Transverse colon (tissue), 4 donors: ENCODE measurements around the gene PLB1. TPM values are rescaled to one million over a fixed set of nuclear protein-coding genes. Genes with fewer than 3 reads are reported as not detected.

ENCODE experiments used
- DNase-seq: peaks from one replicate; pipeline ENCODE4 v3.0.0-alpha.2; 2019
- H3K27ac ChIP-seq, 4 donors: fragments of 200-600 bp; sonication (generic); 2 replicates each; pipeline ENCODE4 v1.5.1; 2016 to 2018; ENCODE audit warnings: inconsistent platforms in 4 of 4
- H3K27me3 ChIP-seq: fragments of 200-600 bp; sonication (generic); 2 replicates; pipeline ENCODE4 v1.5.1; 2017; ENCODE audit warnings: inconsistent platforms
- H3K36me3 ChIP-seq, 4 donors: fragments of 200-600 bp; sonication (generic); 2 replicates each; pipeline ENCODE4 v1.5.1; 2017 to 2019; ENCODE audit warnings: inconsistent platforms in 4 of 4
- H3K4me1 ChIP-seq, 4 donors: fragments of 200-600 bp; sonication (generic); 2 replicates each; pipeline ENCODE4 v1.5.1; 2017 to 2020; ENCODE audit warnings: inconsistent platforms in 4 of 4
- H3K4me3 ChIP-seq, 4 donors: fragments of 200-600 bp; sonication (generic); 1 replicate in 1 of 4; 2 replicates in 3 of 4; pipeline versions ENCODE4 v1.5.1 to v1.6.1; 2017 to 2019; ENCODE audit warnings: inconsistent platforms in 4 of 4
- H3K9me3 ChIP-seq, 2 donors: fragments of 200-600 bp; sonication (generic); 2 replicates each; pipeline ENCODE4 v1.5.1; 2017 to 2019; ENCODE audit warnings: inconsistent platforms in 2 of 2
- CTCF ChIP-seq, 5 experiments: fragments of 200-600 bp in 3 of 5; fragments of 450-650 bp in 2 of 5; sonication (generic) in 3 of 5; IDR thresholded peaks; 1 replicate in 2 of 5; 2 replicates in 3 of 5; pipeline ENCODE4 v1.5.1; 2016 to 2017; ENCODE audit warnings: antibody characterized with exemption in 5 of 5, inconsistent platforms in 3 of 5, mild to moderate bottlenecking in 2 of 5, moderate library complexity in 1 of 5
- EP300 ChIP-seq: sonication (generic); formaldehyde crosslinking; IDR thresholded peaks from one replicate; pipeline ENCODE4 v1.6.1; 2017; ENCODE audit warnings: antibody characterized with exemption, low read depth
- POLR2A ChIP-seq: fragments of 450-650 bp; IDR thresholded peaks from one replicate; pipeline ENCODE4 v1.6.1; 2016; ENCODE audit warnings: antibody characterized with exemption, mild to moderate bottlenecking, moderate library complexity
- POLR2AphosphoS5 ChIP-seq, 3 donors: sonication (generic); formaldehyde crosslinking; IDR thresholded peaks; one replicate each; pipeline ENCODE4 v1.6.1; 2016; ENCODE audit warnings: antibody characterized with exemption in 3 of 3
- WGBS, 2 donors: methylation state at CpG; one replicate each; pipeline ENCODE4 v1.1.5; 2018; ENCODE audit warnings: low coverage in 1 of 2; 5-methylcytosine and 5-hydroxymethylcytosine counted together
- in situ Hi-C, 4 donors: fragments of 200-750 bp; cut with MboI; loops; one replicate each; pipeline versions ENCODE4 v1.15.0 to v1.15.1; 2017; ENCODE audit warnings: low sequenced_read_pairs in 3 of 4, low pct_ligation_motif_present in 1 of 4, low pct_unique_long_range_greater_than_20kb in 1 of 4
- intact Hi-C: fragments of 100-400 bp; cut with DNase I; formaldehyde crosslinking; loops from one replicate; pipeline ENCODE4 v1.15.1; 2023; ENCODE audit warnings: low total_unique reads
- total RNA-seq, 4 donors: library from RNA; depleted of rRNA; stranded (reverse); fragments of >200 nt; gene quantifications; one replicate each; pipeline ENCODE4 v1.1.0, GENCODE V29; 2016

Gene PLB1
- total RNA-seq, 4 donors from 2014 or later, result 0.20 to 4.2 (median 1.8) TPM

- TF ChIP-seq POLR2AphosphoS5 (IDR thresholded peaks at IDR 0.05), result no peak
- TF ChIP-seq CTCF (IDR thresholded peaks at IDR 0.05), result no peak
- no peak for TF ChIP-seq POLR2A
- no peak for TF ChIP-seq EP300
- Histone ChIP-seq H3K4me1 (peaks cover 0 to 10% (median 2%) of the 10 kb centered on the region in 4 donors), H3K36me3 (no peaks in the 10 kb centered on the region), H3K4me3 (no peak overlapping the region), H3K27ac (no peak overlapping the region), H3K27me3 (no peaks in the 10 kb centered on the region), H3K9me3 (no peaks in the 10 kb centered on the region)
- in situ Hi-C loops, result no loop called here
- 84 to 87% methylated on average over 4 of the region's 4 CpGs for WGBS, 2 donors
- intact Hi-C loops, result no loop called here
- DNase-seq, result no peak
These were observed 69.2 kb downstream of the PLB1 start for GRCh38 chr2:28565033-28565432.

- DNase-seq, result no peak
- intact Hi-C loops, result no loop called here
- Histone ChIP-seq H3K4me1 (peaks cover 0 to 10% (median 2%) of the 10 kb centered on the region in 4 donors), H3K27ac (peak overlapping the region in 2 of 4 donors; percentile 42 to 69), H3K4me3 (no peak overlapping the region), H3K36me3 (no peaks in the 10 kb centered on the region), H3K27me3 (no peaks in the 10 kb centered on the region), H3K9me3 (no peaks in the 10 kb centered on the region)
- in situ Hi-C loops, result no loop called here
- TF ChIP-seq POLR2AphosphoS5 (IDR thresholded peaks at IDR 0.05) (no peak), EP300 (no peak), POLR2A (no peak), CTCF (IDR thresholded peaks at IDR 0.05) (no peak)
- WGBS, 2 donors, result 62% methylated on average over 3 of the region's 3 CpGs; no CpG with 5 or more reads in 1 of the 2 donors
These were observed 69.9 kb downstream of the PLB1 start for GRCh38 chr2:28565720-28566295.

GRCh38 chr2:28566521-28567041 lies 70.7 kb downstream of the PLB1 start:
- peak overlapping the region; percentile 69 to 76 (median 72) for H3K27ac ChIP-seq
- H3K36me3 ChIP-seq, result no peaks in the 10 kb centered on the region
- TF ChIP-seq POLR2AphosphoS5 (IDR thresholded peaks at IDR 0.05) (peak in 2 of 3 donors; percentile 27 to 53), CTCF (IDR thresholded peaks at IDR 0.05) (peak; percentile 99 to 100 (median 100)), EP300 (no peak), POLR2A (no peak)
- no peaks in the 10 kb centered on the region for H3K27me3 ChIP-seq
- DNase-seq, result peak; percentile 88
- peak overlapping the region in 3 of 4 donors; percentile 50 to 69 (median 59) for H3K4me3 ChIP-seq
- in situ Hi-C loops, result no loop called here
- H3K4me1 ChIP-seq, result peaks cover 0 to 10% (median 2%) of the 10 kb centered on the region in 4 donors
- 1 to 13% methylated on average over 3 to 38 of the region's 38 CpGs for WGBS, 2 donors
- no peaks in the 10 kb centered on the region for H3K9me3 ChIP-seq
- intact Hi-C loops, result no loop called here

DNA sequence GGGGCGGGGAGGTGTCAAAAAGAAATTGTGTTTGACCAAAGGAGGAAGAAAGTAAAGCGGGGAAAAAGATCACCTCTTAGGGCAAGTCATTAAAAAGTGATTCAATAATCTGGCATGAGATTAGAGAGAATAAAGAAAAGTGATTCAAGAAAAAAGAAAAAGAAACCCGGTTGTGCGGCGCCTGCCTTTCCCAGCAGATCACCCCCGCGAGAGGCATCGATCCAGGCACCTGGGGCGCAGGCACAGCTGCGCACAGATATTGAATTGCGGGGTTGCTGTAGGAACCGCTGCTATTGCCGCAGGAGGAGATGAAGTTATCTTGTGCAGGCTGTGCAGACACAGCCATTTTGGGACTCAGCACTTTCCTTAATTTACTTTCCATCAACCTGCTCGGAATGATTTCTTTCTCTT lies 71.2 kb downstream of the PLB1 start:
- H3K4me3 ChIP-seq, result peak overlapping the region; percentile 50 to 70 (median 64)
- peak overlapping the region; percentile 69 to 76 (median 72) for H3K27ac ChIP-seq
- DNase-seq, result no peak
- peaks cover 0 to 10% (median 2%) of the 10 kb centered on the region in 4 donors for H3K4me1 ChIP-seq
- H3K9me3 ChIP-seq, result no peaks in the 10 kb centered on the region
- WGBS, 2 donors, result 0 to 5% methylated on average over 12 to 14 of the region's 14 CpGs
- TF ChIP-seq POLR2A (no peak), POLR2AphosphoS5 (IDR thresholded peaks at IDR 0.05) (no peak), CTCF (IDR thresholded peaks at IDR 0.05) (peak in 1 of 5 experiments; percentile 15), EP300 (no peak)
- no peaks in the 10 kb centered on the region for H3K27me3 ChIP-seq
- intact Hi-C loops (no loop called here), in situ Hi-C loops (no loop called here)
- H3K36me3 ChIP-seq, result no peaks in the 10 kb centered on the region
